Stimulated activated memory B cell treated with anti-CD40 and anti-IgM and Interleukin-4, amounts not matched to agents 10 μg/mL and 1 μg/mL and 100 μg/mL, for 72 hours (primary cell): ENCODE measurements around the gene AMN.

Experiments used
- ATAC-seq: fragments of 150-1000 bp; cut with Tn5 transposase; 2 replicates; pipeline ENCODE4 v1.10.0; 2021
- H3K27ac Mint-ChIP-seq: one replicate; pipeline ENCODE4 v1.8.0; 2022; ENCODE audit warnings: mild to moderate bottlenecking, mixed read lengths
- H3K27me3 Mint-ChIP-seq: one replicate; pipeline ENCODE4 v1.8.0; 2022; ENCODE audit warnings: mixed read lengths
- H3K36me3 Mint-ChIP-seq: one replicate; pipeline ENCODE4 v1.8.0; 2022; ENCODE audit warnings: mixed read lengths
- H3K4me1 Mint-ChIP-seq: one replicate; pipeline ENCODE4 v1.8.0; 2022; ENCODE audit warnings: mixed read lengths
- H3K4me3 Mint-ChIP-seq: one replicate; pipeline ENCODE4 v1.8.0; 2022; ENCODE audit warnings: mild to moderate bottlenecking, moderate library complexity, mixed read lengths
- H3K9me3 Mint-ChIP-seq: one replicate; pipeline ENCODE4 v1.8.0; 2022; ENCODE audit warnings: mixed read lengths

Gene AMN

DNA sequence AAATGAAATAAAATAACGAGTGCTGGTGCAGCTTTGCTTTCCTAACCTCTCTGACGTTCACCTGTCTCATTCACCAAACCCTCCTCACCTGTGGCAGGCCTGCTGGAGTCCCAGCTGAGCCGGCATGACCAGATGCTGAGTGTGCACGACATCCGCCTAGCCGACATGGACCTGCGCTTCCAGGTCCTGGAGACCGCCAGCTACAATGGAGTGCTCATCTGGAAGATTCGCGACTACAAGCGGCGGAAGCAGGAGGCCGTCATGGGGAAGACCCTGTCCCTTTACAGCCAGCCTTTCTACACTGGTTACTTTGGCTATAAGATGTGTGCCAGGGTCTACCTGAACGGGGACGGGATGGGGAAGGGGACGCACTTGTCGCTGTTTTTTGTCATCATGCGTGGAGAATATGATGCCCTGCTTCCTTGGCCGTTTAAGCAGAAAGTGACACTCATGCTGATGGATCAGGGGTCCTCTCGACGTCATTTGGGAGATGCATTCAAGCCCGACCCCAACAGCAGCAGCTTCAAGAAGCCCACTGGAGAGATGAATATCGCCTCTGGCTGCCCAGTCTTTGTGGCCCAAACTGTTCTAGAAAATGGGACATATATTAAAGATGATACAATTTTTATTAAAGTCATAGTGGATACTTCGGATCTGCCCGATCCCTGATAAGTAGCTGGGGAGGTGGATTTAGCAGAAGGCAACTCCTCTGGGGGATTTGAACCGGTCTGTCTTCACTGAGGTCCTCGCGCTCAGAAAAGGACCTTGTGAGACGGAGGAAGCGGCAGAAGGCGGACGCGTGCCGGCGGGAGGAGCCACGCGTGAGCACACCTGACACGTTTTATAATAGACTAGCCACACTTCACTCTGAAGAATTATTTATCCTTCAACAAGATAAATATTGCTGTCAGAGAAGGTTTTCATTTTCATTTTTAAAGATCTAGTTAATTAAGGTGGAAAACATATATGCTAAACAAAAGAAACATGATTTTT is 17.1 kb upstream of the AMN start:
- H3K4me3 Mint-ChIP-seq = no peak overlapping the region
- H3K27ac Mint-ChIP-seq = no peak overlapping the region
- no peaks in the 10 kb centered on the region for H3K9me3 Mint-ChIP-seq
- ATAC-seq = no peak
- no peaks in the 10 kb centered on the region for H3K27me3 Mint-ChIP-seq
- H3K36me3 Mint-ChIP-seq = peaks cover 50% of the 10 kb centered on the region
- peaks cover 53% of the 10 kb centered on the region for H3K4me1 Mint-ChIP-seq

DNA sequence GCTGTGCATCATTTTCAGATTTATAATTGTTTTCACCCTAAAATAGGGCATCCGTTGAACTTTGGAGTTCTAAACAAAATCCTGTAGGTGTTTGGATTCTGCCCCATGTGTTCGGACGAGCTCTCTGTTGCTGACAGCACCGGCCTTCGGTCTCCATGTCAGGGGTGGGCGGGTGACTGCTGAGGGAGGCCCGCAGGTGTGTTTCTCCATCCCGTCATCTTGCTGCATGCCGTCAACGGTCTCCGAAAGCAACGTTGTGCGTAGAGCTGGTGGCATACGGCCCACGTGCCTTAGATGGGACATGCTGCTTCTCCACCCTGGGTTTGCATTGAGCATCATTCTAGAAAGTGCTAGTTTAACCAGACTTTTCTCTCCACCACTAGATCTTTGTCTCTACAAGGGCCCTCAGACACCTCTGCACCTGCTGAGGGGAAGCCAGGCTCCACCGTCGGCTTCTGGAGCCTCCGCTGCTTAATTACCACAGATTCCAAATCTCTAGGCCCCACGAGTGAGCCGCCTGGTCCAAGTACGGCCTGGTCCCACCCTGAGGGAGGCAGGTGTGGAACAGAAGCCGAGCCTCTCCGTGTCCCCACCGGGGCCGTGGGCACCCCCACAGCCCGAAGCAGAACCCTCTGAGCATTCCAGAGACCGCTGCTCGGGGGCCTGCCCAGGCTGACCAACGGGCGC is 15.7 kb upstream of the AMN start:
- Mint-ChIP-seq H3K27ac (no peak overlapping the region), H3K9me3 (no peaks in the 10 kb centered on the region), H3K27me3 (no peaks in the 10 kb centered on the region), H3K36me3 (peaks cover 59% of the 10 kb centered on the region), H3K4me1 (peaks cover 40% of the 10 kb centered on the region), H3K4me3 (no peak overlapping the region)
- no peak for ATAC-seq

DNA sequence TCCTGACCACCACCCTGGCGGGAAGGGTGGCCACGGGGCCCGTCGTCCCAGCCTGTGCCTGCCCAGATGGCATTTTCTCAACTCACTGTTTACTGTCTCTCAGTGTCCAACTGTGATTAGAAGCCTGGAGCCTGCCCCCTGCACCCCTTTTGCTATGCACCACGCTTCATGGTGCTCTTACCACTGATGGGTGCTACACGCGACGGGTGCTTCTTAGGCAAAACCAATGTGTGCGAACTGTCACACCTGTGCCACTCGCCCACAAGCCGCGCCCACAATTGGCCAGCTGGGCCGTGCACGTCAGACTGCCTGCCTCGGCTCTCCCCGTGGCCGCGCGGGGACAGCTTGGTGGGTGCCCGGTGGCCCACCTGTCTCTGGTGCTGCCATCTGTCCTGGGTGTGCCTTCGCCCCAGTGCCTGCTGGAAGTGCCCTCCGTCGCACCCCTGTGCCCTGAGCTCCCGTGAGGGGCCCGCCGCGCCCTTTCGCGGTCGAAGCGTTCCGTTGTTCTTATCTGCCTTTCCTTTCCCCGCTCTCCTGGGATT is 15.1 kb upstream of the AMN start:
- Mint-ChIP-seq H3K27me3 (no peaks in the 10 kb centered on the region), H3K4me1 (peaks cover 36% of the 10 kb centered on the region), H3K36me3 (peaks cover 59% of the 10 kb centered on the region), H3K4me3 (no peak overlapping the region), H3K27ac (peak overlapping the region; percentile 57), H3K9me3 (no peaks in the 10 kb centered on the region)
- ATAC-seq = peak; percentile 27

DNA sequence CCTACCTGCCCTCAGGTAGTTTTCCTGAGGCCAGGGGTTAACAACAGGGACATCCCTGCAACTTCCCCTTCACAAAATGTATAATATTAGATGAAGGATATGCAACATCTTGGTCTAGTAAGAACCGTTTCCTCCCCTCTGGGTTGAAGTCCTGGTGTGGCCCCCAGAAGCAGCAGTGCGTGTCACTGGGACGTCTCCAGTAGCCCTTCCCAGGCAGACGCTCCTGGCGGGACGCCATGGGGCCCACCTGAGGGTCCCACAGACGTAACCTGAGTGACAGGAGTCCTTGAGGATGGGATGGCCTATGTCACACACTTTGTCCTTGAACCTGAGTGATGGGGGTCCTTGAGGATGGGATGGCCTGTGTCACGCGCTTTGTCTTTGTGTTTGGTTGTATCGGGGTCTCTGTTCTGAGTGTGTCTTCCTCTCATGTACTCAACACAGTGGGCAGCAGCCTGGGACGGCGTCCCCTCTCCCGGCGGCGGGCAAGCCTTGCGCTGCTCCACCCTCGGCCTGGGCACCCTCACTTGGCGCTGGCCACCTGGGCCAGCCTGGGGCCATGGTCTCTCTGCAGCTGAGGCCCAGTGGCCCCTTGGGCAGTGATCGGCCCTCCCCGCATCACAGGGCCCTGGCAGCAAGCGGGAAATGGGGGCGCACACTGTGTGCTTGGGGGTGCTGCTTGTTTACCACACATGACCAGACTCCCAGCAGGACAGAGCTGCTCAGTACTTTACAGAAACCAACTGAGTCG is 14.3 kb upstream of the AMN start:
- Mint-ChIP-seq H3K36me3 (peaks cover 54% of the 10 kb centered on the region), H3K4me3 (no peak overlapping the region), H3K9me3 (no peaks in the 10 kb centered on the region), H3K4me1 (peaks cover 35% of the 10 kb centered on the region), H3K27ac (peak overlapping the region; percentile 57), H3K27me3 (no peaks in the 10 kb centered on the region)
- no peak for ATAC-seq

DNA sequence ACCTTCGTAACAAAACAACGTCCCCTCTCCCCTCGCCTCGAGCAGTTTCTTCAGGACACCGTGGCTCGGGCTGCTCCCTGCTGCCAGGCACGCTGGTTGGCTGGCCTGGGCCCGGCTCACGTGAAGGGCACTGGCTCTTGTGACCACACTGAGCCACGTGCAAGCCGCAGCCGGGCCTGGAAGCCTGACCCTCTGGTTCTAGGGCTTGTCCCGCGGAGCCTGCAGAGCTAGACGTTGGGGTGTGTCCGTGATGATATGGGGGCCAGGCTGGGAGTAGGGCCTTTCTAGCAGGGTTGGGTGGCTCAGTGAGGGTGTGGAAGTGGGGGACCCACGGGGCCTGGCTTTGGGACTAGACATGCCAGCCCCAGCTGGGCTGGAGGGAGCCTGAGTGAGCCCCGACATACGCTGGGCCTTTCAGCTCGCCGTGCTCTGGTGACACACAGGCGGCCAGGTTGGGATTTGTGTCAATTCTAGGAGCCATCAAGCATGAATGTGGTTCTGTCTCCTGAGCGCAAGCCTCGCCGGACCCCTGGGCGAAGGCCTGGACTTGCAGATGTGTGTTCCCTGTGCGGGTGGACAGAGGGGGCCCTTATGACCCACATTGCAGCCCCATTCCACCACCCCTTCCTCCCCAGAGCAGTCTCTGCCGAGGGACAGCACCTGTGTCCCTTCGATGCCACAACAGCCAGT is 13.6 kb upstream of the AMN start:
- H3K4me3 Mint-ChIP-seq = no peak overlapping the region
- ATAC-seq = no peak
- peaks cover 35% of the 10 kb centered on the region for H3K4me1 Mint-ChIP-seq
- no peaks in the 10 kb centered on the region for H3K9me3 Mint-ChIP-seq
- H3K36me3 Mint-ChIP-seq = peaks cover 47% of the 10 kb centered on the region
- no peaks in the 10 kb centered on the region for H3K27me3 Mint-ChIP-seq
- H3K27ac Mint-ChIP-seq = peak overlapping the region; percentile 57

DNA sequence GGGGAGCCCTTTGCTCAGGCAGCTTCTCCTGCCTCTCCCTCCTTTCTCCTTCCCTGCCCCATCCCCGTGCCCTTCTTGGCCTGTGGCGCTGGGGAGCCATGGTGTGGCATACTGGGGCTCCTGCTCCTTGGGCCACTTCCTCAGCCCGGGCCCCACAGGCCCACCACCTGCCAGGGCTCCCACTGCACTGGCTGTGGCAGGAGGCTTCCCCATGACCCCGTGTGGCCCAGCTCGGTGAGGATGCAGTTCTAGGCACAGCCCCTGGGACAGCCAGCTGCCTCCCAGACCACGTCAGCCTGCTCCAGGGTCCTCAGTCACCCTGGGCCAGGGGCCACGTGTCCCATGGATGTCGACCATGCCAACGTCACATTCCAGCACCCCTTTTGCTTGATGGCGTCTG is 13.0 kb upstream of the AMN start:
- peaks cover 36% of the 10 kb centered on the region for H3K4me1 Mint-ChIP-seq
- no peak overlapping the region for H3K27ac Mint-ChIP-seq
- H3K4me3 Mint-ChIP-seq = no peak overlapping the region
- ATAC-seq = no peak
- peaks cover 41% of the 10 kb centered on the region for H3K36me3 Mint-ChIP-seq
- no peaks in the 10 kb centered on the region for H3K27me3 Mint-ChIP-seq
- H3K9me3 Mint-ChIP-seq = no peaks in the 10 kb centered on the region

DNA sequence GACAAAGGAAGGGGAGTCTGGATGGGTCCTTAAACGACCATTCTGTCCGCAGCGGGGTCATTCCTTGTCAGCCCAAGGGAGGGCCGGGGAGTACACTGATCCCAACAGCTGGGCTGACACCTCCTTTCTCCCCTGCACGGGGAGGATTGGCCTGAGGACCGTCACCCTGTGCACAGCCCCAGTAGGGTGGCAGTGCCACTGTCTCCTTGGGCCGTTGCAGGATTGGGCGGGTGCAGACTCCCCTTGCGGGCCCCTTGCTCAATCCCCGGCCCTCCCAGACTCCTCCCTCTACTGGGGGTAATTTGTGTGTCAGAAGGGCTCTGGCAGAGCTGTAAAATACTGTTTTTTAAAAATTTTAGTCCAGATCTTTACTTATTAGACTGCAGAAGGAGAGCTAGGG is 12.6 kb upstream of the AMN start:
- H3K27ac Mint-ChIP-seq = no peak overlapping the region
- H3K4me3 Mint-ChIP-seq = no peak overlapping the region
- H3K9me3 Mint-ChIP-seq = no peaks in the 10 kb centered on the region
- no peak for ATAC-seq
- peaks cover 39% of the 10 kb centered on the region for H3K36me3 Mint-ChIP-seq
- H3K4me1 Mint-ChIP-seq = peaks cover 37% of the 10 kb centered on the region
- no peaks in the 10 kb centered on the region for H3K27me3 Mint-ChIP-seq

DNA sequence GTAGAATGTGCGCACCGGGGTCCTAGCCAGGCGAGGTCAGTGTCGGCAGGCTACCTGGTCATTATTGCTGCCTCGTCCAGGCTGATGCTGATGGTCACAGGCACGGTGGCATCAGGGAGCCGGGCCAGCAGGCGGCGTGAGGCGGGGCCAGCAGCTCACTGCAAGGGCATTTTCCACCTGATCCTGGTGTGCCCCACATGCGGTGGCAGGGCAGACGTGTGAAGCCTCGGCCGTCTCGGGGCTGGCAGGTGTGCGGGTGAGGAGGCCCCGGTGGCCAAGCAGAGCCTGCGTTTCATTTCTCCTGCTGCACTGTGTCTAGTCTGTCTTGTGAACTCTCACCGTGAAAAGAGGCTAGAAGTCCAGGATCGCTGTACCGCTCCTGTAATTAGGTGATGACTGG is 12.0 kb upstream of the AMN start:
- Mint-ChIP-seq H3K36me3 (peaks cover 34% of the 10 kb centered on the region), H3K4me3 (no peak overlapping the region), H3K27ac (no peak overlapping the region), H3K27me3 (no peaks in the 10 kb centered on the region), H3K9me3 (no peaks in the 10 kb centered on the region), H3K4me1 (peaks cover 37% of the 10 kb centered on the region)
- ATAC-seq = no peak

DNA sequence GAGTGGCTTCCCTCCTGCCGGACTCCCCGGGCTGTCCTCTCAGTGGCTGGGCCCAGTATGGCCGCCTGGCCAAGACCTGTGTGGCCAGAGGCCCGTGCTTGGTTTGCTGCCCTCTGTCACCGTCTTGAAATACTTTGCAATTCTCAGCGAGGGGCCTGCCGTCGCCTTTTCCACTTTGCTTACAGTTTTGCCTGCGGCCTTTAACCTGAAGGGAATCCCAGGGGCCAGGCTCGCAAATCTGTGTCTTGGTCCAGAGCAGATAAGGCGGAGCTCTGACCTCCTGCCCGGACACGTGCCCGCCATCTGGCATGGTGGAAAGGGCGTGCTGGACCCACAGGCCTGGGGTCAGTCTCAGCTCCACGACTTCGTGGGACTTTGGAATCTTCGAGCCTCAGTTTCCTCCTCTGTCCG is 10.9 kb upstream of the AMN start:
- Mint-ChIP-seq H3K4me1 (peaks cover 37% of the 10 kb centered on the region), H3K36me3 (peaks cover 29% of the 10 kb centered on the region), H3K9me3 (no peaks in the 10 kb centered on the region), H3K4me3 (no peak overlapping the region), H3K27ac (no peak overlapping the region), H3K27me3 (no peaks in the 10 kb centered on the region)
- no peak for ATAC-seq

DNA sequence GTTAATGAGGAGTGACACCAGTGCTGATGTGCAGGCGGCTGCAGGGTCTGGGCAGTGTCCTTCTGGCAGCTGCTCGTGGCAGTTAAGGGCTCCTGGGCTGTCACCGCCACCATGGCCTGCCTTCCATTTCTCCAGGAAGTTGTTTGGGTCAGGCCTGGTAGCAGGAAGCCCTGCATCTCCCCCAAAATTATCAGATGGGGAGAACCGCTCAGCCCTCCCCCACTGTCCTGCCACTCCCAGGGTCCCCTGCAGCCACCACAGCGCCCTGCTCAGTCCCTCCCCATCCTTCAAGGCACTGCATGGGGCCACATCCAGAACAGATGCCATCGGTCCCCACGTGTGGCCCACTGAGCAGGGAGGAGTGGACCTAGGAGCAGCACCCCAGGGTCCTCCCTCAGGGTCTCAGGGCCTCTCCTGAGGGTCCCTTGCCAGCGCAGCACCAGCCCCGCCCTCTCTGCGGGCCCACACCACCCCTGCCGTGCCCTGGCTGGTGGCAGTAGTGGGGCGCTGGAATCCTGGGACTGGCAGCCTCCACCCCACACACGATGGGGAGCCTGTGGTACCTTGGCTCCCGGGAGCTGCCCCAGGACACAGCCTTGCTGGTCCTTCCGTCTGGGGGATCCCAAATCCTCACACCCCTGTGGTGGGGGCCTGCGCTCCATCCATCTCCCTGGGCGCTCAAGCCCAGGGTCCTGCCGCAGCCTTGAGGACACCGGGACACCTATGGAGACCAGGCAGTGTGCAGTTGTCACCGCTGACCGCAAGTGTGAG is 10.3 kb upstream of the AMN start:
- Mint-ChIP-seq H3K9me3 (no peaks in the 10 kb centered on the region), H3K27ac (no peak overlapping the region), H3K36me3 (peaks cover 29% of the 10 kb centered on the region), H3K27me3 (no peaks in the 10 kb centered on the region), H3K4me3 (no peak overlapping the region), H3K4me1 (peaks cover 33% of the 10 kb centered on the region)
- no peak for ATAC-seq

DNA sequence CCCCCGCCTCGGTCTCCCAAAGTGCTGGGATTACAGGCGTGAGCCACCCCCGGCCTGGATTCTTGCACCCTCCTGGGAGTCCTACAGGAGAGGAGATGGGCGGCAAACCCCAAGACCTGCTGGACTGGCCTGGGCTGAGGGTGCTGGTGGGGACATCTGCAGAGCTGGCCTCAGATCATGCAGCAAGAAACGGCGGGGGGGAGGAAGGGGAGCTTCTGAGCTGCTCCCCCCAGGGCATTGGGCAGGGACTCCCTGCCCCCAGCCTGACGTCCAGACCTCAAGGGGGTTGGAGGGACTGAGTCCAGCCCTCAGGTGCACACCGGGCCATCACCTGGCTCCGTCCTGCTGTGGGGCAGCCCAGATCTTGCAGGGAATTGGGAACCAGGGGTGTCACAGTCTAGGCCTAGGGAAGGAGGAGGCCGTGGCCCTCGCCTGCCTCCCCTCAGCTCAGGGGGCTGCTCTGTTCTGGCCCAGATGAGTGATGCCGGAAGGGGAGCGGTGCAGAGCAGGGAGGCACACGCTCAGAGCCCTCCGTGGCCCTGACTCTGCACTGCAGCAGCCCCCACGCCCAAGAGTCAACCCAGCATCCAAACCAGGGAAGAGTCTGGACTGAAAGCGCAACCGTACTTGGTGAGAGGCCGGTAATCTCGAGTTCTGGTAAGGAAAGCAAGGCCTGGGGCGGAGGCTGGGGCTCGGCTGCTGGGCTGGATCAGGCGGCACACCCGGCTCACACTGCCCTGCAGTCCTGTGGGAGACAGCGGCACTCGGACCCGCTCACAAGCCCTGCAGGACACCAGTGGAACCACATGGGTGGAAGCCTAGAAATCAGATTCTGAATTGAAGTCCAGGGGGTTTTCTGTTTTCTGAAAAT is 8.9 kb upstream of the AMN start:
- Mint-ChIP-seq H3K27me3 (no peaks in the 10 kb centered on the region), H3K4me1 (peaks cover 23% of the 10 kb centered on the region), H3K36me3 (peaks cover 19% of the 10 kb centered on the region), H3K27ac (no peak overlapping the region), H3K9me3 (no peaks in the 10 kb centered on the region), H3K4me3 (no peak overlapping the region)
- no peak for ATAC-seq

DNA sequence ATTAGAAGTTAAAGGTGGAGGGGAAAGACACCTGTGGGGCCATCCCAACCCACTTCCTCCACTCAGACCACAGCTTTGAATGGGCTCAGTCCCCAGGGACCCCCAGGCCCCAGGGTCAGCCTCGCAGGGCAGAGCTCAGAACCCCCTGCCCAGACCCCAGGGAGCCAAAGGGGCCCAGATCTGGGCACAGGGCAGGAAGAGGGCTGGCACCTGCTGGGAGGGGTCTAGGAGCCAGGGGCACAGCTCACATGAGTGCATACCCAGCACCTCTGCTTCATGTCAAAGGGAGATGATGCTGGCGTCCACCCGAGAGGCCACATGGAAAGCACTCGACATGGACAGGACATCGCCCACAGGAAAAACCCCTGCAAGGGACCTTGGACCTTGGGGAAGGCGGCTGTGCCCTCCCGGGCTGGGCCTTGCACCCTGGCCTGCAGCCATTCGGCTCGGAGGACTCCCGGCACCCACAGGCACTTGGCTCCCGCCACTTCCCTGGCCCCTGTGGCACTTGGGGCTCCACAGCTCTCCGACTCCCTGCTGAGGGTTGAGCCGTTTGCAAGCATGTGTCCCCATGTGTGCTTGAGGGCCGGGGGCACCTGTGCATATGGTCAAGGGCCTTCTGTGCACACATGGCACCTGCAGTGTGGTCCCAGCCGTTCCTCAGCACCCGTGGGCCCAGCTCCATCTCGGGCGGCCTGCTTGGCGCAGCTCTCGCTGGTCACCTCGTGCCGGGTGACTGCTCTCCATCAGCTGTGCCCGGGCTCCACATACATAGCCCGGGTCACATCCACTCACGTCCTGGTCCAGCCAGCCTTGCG is 7.8 kb upstream of the AMN start:
- Mint-ChIP-seq H3K4me3 (no peak overlapping the region), H3K4me1 (peaks cover 23% of the 10 kb centered on the region), H3K27me3 (no peaks in the 10 kb centered on the region), H3K36me3 (peaks cover 19% of the 10 kb centered on the region), H3K27ac (no peak overlapping the region), H3K9me3 (no peaks in the 10 kb centered on the region)
- peak; percentile 49 for ATAC-seq
